HepG2 (cell line): Measurements from ENCODE around the gene DNAJC24. TPM values are rescaled to one million over a fixed set of nuclear protein-coding genes. Genes with fewer than 3 reads are reported as not detected.
A peak's percentile ranks its signal among the peaks of the same experiment; 100 is the strongest.

ENCODE experiments used
- AGO1 ChIP-seq: fragments of 200-400 bp; formaldehyde crosslinking; IDR thresholded peaks from 2 replicates; pipeline ENCODE4 v1.6.1; 2017; ENCODE audit warnings: mild to moderate bottlenecking, low read depth, low read length, moderate library complexity; ENCODE audit not compliant: poor library complexity, severe bottlenecking
- ARHGAP35 ChIP-seq: sonication (generic); formaldehyde crosslinking; IDR thresholded peaks from 2 replicates; pipeline ENCODE4 v1.9.0; 2022; ENCODE audit warnings: mild to moderate bottlenecking, inconsistent platforms, moderate library complexity, missing genetic modification reagents, borderline replicate concordance
- ARID2 ChIP-seq: sonication (generic); formaldehyde crosslinking; IDR thresholded peaks from 2 replicates; pipeline ENCODE4 v1.8.1; 2022; ENCODE audit warnings: mild to moderate bottlenecking, missing genetic modification reagents, borderline replicate concordance
- GMEB2 ChIP-seq: IDR thresholded peaks from 2 replicates; pipeline ENCODE4 v1.6.1; 2016; ENCODE audit warnings: missing biosample characterization, missing genetic modification reagents, low read depth
- HNF1B ChIP-seq: sonication (generic); formaldehyde crosslinking; IDR thresholded peaks from 2 replicates; pipeline ENCODE4 v1.5.1; 2020; ENCODE audit warnings: mild to moderate bottlenecking, moderate library complexity, missing genetic modification reagents
- MXD1 ChIP-seq: sonication (generic); formaldehyde crosslinking; IDR thresholded peaks from 2 replicates; pipeline ENCODE4 v1.4.0; 2020; ENCODE audit warnings: mild to moderate bottlenecking, missing genetic modification reagents
- RFX3 ChIP-seq: IDR thresholded peaks from 2 replicates; pipeline ENCODE4 v1.6.1; 2016; ENCODE audit warnings: missing biosample characterization, missing genetic modification reagents
- RFX5 ChIP-seq: IDR thresholded peaks from 2 replicates; pipeline ENCODE4 v1.6.1; 2011; ENCODE audit warnings: low read depth, low read length, improper control_type of control experiment
- SNAI1 ChIP-seq: sonication (generic); formaldehyde crosslinking; IDR thresholded peaks from 2 replicates; pipeline ENCODE4 v1.5.0; 2020; ENCODE audit warnings: mild to moderate bottlenecking, missing genetic modification reagents, borderline replicate concordance
- TAF15 ChIP-seq: fragments of 200-400 bp; formaldehyde crosslinking; IDR thresholded peaks from one replicate; pipeline ENCODE4 v1.6.1; 2018; ENCODE audit warnings: mild to moderate bottlenecking, low read depth, low read length; ENCODE audit not compliant: poor library complexity, severe bottlenecking
- TCF7L2 ChIP-seq: IDR thresholded peaks from 2 replicates; pipeline ENCODE4 v1.6.1; 2011; ENCODE audit warnings: mild to moderate bottlenecking, low read depth, low read length, moderate library complexity
- ZBTB10 ChIP-seq: sonication (generic); formaldehyde crosslinking; IDR thresholded peaks from 2 replicates; pipeline ENCODE4 v1.4.0; 2020; ENCODE audit warnings: missing genetic modification reagents, borderline replicate concordance
- ZNF280D ChIP-seq: sonication (generic); formaldehyde crosslinking; IDR thresholded peaks from 2 replicates; pipeline ENCODE4 v1.5.1; 2020; ENCODE audit warnings: mild to moderate bottlenecking, missing genetic modification reagents
- ZNF430 ChIP-seq: sonication (generic); formaldehyde crosslinking; IDR thresholded peaks from 2 replicates; pipeline ENCODE4 v1.9.0; 2021; ENCODE audit warnings: mild to moderate bottlenecking, missing genetic modification reagents
- ZNF446 ChIP-seq: sonication (generic); formaldehyde crosslinking; IDR thresholded peaks from 2 replicates; pipeline ENCODE4 v1.5.0; 2020; ENCODE audit warnings: mild to moderate bottlenecking, missing genetic modification reagents
- ZNF468 ChIP-seq: sonication (generic); formaldehyde crosslinking; IDR thresholded peaks from 2 replicates; pipeline ENCODE4 v1.8.0; 2022; ENCODE audit warnings: mild to moderate bottlenecking, moderate library complexity, missing genetic modification reagents
- ZNF558 ChIP-seq: sonication (generic); formaldehyde crosslinking; IDR thresholded peaks from 2 replicates; pipeline ENCODE4 v1.9.0; 2022; ENCODE audit warnings: mild to moderate bottlenecking, missing genetic modification reagents, borderline replicate concordance
- ZSCAN31 ChIP-seq: sonication (generic); formaldehyde crosslinking; IDR thresholded peaks from 2 replicates; pipeline ENCODE4 v1.5.0; 2020; ENCODE audit warnings: low read depth, mild to moderate bottlenecking, missing genetic modification reagents
- polyA plus RNA-seq, 8 experiments: library from polyadenylated mRNA; depleted of rRNA in 3 of 8; stranded (reverse) in 7 of 8; unstranded in 1 of 8; fragments of >200 nt; fragmentation: Illumina TruSeq in 4 of 8; extraction: Trizol in 4 of 8; gene quantifications; 2 replicates each; pipeline versions ENCODE4 v1.2.1 to v1.2.3, GENCODE V29; 2011 to 2016; ENCODE audit warnings: low read depth in 4 of 8, missing spikeins in 1 of 8, mixed read lengths in 1 of 8; ENCODE audit not compliant: insufficient read depth in 1 of 8
- total RNA-seq, 5 experiments: library from RNA; depleted of rRNA; stranded (reverse); fragments of >200 nt; fragmentation: Illumina TruSeq; extraction: Trizol; gene quantifications; 2 replicates each; pipeline ENCODE4 v1.2.3, GENCODE V29; 2016; ENCODE audit warnings: low read depth in 1 of 5

The DNAJC24 gene
- total and polyA plus RNA-seq, 2 of the 13 experiments (the other 11 are each of a cell fraction or from before 2014, with no cell fraction given) = 10.5 to 13.7 TPM

- TF ChIP-seq ZNF280D (CRISPR knock-in tag) = no peak
- no peak for TF ChIP-seq GMEB2 (CRISPR knock-in tag)
- no peak for TF ChIP-seq ARID2 (CRISPR knock-in tag)
- TF ChIP-seq TAF15 = no peak
- no peak for TF ChIP-seq ZNF446 (CRISPR knock-in tag)
- no peak for TF ChIP-seq ZNF468 (CRISPR knock-in tag)
- no peak for TF ChIP-seq TCF7L2
- TF ChIP-seq ZSCAN31 (CRISPR knock-in tag) = peak; percentile 55; the same call in 1 of the 2 replicates
- no peak for TF ChIP-seq ZBTB10
- TF ChIP-seq RFX3 (CRISPR knock-in tag) = peak; percentile 83
- TF ChIP-seq ARHGAP35 = no peak
- TF ChIP-seq RFX5 = no peak; the same call in 1 of the 2 replicates
- peak; percentile 80 for TF ChIP-seq HNF1B (CRISPR knock-in tag)
- no peak for TF ChIP-seq ZNF430 (CRISPR knock-in tag)
- no peak for TF ChIP-seq ZNF558 (CRISPR knock-in tag)
- no peak for TF ChIP-seq SNAI1 (CRISPR knock-in tag)
- peak; percentile 34 for TF ChIP-seq AGO1
- TF ChIP-seq MXD1 = no peak
These were observed at the start of gene DNAJC24, which contains the start of gene DCDC1 (continued) for GRCh38 chr11:31369348-31370329.
